GM23248 (cell line): ENCODE results near the gene ADM5. TPM values are rescaled to one million over a fixed set of nuclear protein-coding genes. Genes with fewer than 3 reads are reported as not detected.
A peak's percentile ranks its signal among the peaks of the same experiment; 100 is the strongest.

ENCODE experiments used
- DNase-seq: peaks from one replicate; pipeline ENCODE4 v3.0.0-alpha.2; 2015
- H2AFZ ChIP-seq: fragments of 200-600 bp; sonication (generic); 2 replicates; pipeline ENCODE4 v1.6.1; 2016; ENCODE audit warnings: antibody characterized with exemption
- H3F3A ChIP-seq: fragments of 200-600 bp; sonication (generic); 2 replicates; pipeline ENCODE4 v1.6.1; 2016; ENCODE audit warnings: mild to moderate bottlenecking, antibody characterized with exemption, mixed run types; ENCODE audit not compliant: insufficient read depth
- H3K27ac ChIP-seq: fragments of 200-600 bp; sonication (generic); 2 replicates; pipeline ENCODE4 v1.5.1; 2016; ENCODE audit warnings: mild to moderate bottlenecking
- H3K27me3 ChIP-seq: fragments of 200-600 bp; sonication (generic); replicated peaks from 2 replicates; pipeline ENCODE4 v1.6.1; 2016; ENCODE audit warnings: mild to moderate bottlenecking; ENCODE audit not compliant: insufficient read depth
- H3K36me3 ChIP-seq: fragments of 200-600 bp; sonication (generic); 2 replicates; pipeline ENCODE4 v1.6.1; 2016; ENCODE audit warnings: low read depth, mild to moderate bottlenecking
- H3K4me1 ChIP-seq: fragments of 200-600 bp; sonication (generic); 2 replicates; pipeline ENCODE4 v1.6.1; 2016; ENCODE audit warnings: mild to moderate bottlenecking; ENCODE audit not compliant: insufficient read depth
- H3K4me2 ChIP-seq: fragments of 200-600 bp; sonication (generic); one replicate; pipeline ENCODE4 v1.6.1; 2016; ENCODE audit warnings: mild to moderate bottlenecking; ENCODE audit not compliant: unreplicated experiment
- H3K4me3 ChIP-seq: fragments of 200-600 bp; sonication (generic); 2 replicates; pipeline ENCODE4 v1.5.1; 2016; ENCODE audit warnings: mild to moderate bottlenecking
- H3K79me2 ChIP-seq: fragments of 200-600 bp; sonication (generic); 2 replicates; pipeline ENCODE4 v1.6.1; 2016; ENCODE audit warnings: mild to moderate bottlenecking; ENCODE audit not compliant: insufficient read depth
- H3K9ac ChIP-seq: fragments of 200-600 bp; sonication (generic); 2 replicates; pipeline ENCODE4 v1.6.1; 2016; ENCODE audit warnings: mild to moderate bottlenecking
- H3K9me2 ChIP-seq: fragments of 200-600 bp; sonication (generic); 2 replicates; pipeline ENCODE4 v1.6.1; 2016; ENCODE audit warnings: mixed run types, mild to moderate bottlenecking, moderate library complexity; ENCODE audit not compliant: insufficient read depth
- H3K9me3 ChIP-seq: fragments of 200-600 bp; sonication (generic); one replicate; pipeline ENCODE4 v1.6.1; 2017; ENCODE audit warnings: low read depth
- H4K20me1 ChIP-seq: fragments of 200-600 bp; sonication (generic); 2 replicates; pipeline ENCODE4 v1.6.0; 2016; ENCODE audit not compliant: insufficient read depth
- EZH2 ChIP-seq: fragments of 200-600 bp; sonication (generic); IDR thresholded peaks from 2 replicates; pipeline ENCODE4 v1.6.1; 2018; ENCODE audit warnings: antibody characterized with exemption, mild to moderate bottlenecking; ENCODE audit not compliant: insufficient read depth, poor library complexity, severe bottlenecking
- EZH2phosphoT487 ChIP-seq: fragments of 200-600 bp; sonication (generic); IDR thresholded peaks from 2 replicates; pipeline ENCODE4 v1.6.1; 2018; ENCODE audit warnings: antibody characterized with exemption, moderate library complexity, mild to moderate bottlenecking, low read depth; ENCODE audit not compliant: insufficient read depth
- WGBS, 2 experiments: methylation state at CpG; one replicate each; pipeline ENCODE4 v1.1.6; 2015 to 2017; ENCODE audit warnings: low lambda C conversion rate in 2 of 2, low coverage in 1 of 2; ENCODE audit errors: missing lambda C conversion rate in 2 of 2; 5-methylcytosine and 5-hydroxymethylcytosine counted together
- in situ Hi-C: fragments of 300-500 bp; cut with MboI; formaldehyde crosslinking; loops from 2 replicates; pipeline ENCODE4 v1.15.0; 2020
- polyA plus RNA-seq: library from polyadenylated mRNA; unstranded; fragments of >200 nt; fragmentation: Nextera tagmentation; extraction: Ambion mirVana; gene quantifications from 2 replicates; pipeline ENCODE4 v1.2.1, GENCODE V29; 2016
- total RNA-seq: library from RNA; depleted of rRNA; stranded (reverse); fragments of >200 nt; shearing (Covaris generic); gene quantifications from 2 replicates; pipeline ENCODE4 v1.2.3, GENCODE V29; 2014

The ADM5 gene
- total and polyA plus RNA-seq, 2 experiments from 2014 or later: 0.10 TPM; not detected in 1

DNA sequence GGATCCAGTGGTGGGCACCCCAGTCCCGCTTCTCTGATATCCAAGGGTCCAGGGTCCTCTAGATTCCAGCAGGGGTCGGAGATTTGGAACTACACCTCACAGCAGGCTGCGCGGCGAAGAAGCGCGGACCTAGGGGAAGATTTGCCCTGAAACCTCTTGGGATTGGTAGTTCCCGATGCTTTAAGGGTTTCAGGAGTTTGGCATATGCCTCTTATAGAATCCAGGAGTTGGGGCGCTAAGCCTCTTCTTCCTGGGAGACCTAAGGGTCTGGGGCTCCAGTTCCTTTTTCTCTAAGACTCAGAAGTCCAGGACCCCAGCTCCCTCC lies 23.3 kb upstream of the ADM5 start:
- H3K4me1 ChIP-seq: peaks cover 10% of the 10 kb centered on the region; the same call in 1 of the 2 replicates
- TF ChIP-seq EZH2phosphoT487 (no peak), EZH2 (no peak)
- no peaks in the 10 kb centered on the region for H4K20me1 ChIP-seq
- no peaks in the 10 kb centered on the region for H3K9me3 ChIP-seq
- no peaks in the 10 kb centered on the region for H3K27me3 ChIP-seq
- H3K4me3 ChIP-seq: peak overlapping the region; percentile 88
- in situ Hi-C loops: no loop called here
- H3K27ac ChIP-seq: peak overlapping the region; percentile 39; the same call in 1 of the 2 replicates
- H3K36me3 ChIP-seq: no peaks in the 10 kb centered on the region; the same call in 1 of the 2 replicates
- peak overlapping the region; percentile 86 for H2AFZ ChIP-seq
- DNase-seq: no peak
- peak overlapping the region; percentile 86 for H3K4me2 ChIP-seq
- peaks cover 31% of the 10 kb centered on the region for H3K79me2 ChIP-seq
- H3F3A ChIP-seq: peaks cover 13% of the 10 kb centered on the region; the same call in 1 of the 2 replicates
- peak overlapping the region; percentile 89 for H3K9ac ChIP-seq
- H3K9me2 ChIP-seq: no peaks in the 10 kb centered on the region
- WGBS, 2 experiments: 0% methylated on average over 9 of the region's 9 CpGs

DNA sequence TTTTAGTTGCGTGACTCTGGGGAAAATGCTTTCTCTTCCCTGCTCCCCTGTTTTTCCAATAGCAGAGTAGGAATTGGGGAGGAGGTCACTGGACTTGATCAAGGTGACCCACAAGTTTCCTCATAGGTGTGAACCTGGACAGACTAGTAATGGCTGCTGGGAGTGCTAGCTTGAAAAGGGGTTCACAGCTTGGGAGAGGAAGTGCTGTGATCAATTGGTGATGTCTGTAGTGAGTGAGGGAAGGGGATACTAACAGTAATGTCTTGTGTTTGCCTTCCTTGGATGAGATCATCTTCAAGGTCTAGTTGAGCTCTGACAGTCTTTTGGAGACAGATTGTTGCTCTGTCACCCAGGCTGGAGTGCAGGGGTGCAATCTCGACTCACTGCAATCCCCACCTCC lies 21.9 kb upstream of the ADM5 start:
- Histone ChIP-seq H3K4me3 (no peak overlapping the region), H4K20me1 (no peaks in the 10 kb centered on the region), H3K9ac (peak overlapping the region; percentile 89; the same call in 1 of the 2 replicates), H3F3A (0 out of 2 replicates have a peak, but pooled peaks cover 7% of the 10 kb centered on the region), H3K27ac (no peak overlapping the region), H3K4me2 (no peak overlapping the region), H3K9me3 (no peaks in the 10 kb centered on the region), H2AFZ (no peak overlapping the region), H3K9me2 (no peaks in the 10 kb centered on the region), H3K4me1 (peaks cover 13% of the 10 kb centered on the region; the same call in 1 of the 2 replicates), H3K27me3 (no peaks in the 10 kb centered on the region), H3K79me2 (peaks cover 30% of the 10 kb centered on the region), H3K36me3 (no peaks in the 10 kb centered on the region; the same call in 1 of the 2 replicates)
- TF ChIP-seq EZH2 (no peak), EZH2phosphoT487 (no peak)
- in situ Hi-C loops: no loop called here
- DNase-seq: no peak
- WGBS, 2 experiments: 96 to 100% methylated on average over 2 of the region's 2 CpGs

GRCh38 chr19:49669516-49669915 lies 19.9 kb upstream of the ADM5 start:
- in situ Hi-C loops: no loop called here
- H3K9ac ChIP-seq: no peak overlapping the region

DNA sequence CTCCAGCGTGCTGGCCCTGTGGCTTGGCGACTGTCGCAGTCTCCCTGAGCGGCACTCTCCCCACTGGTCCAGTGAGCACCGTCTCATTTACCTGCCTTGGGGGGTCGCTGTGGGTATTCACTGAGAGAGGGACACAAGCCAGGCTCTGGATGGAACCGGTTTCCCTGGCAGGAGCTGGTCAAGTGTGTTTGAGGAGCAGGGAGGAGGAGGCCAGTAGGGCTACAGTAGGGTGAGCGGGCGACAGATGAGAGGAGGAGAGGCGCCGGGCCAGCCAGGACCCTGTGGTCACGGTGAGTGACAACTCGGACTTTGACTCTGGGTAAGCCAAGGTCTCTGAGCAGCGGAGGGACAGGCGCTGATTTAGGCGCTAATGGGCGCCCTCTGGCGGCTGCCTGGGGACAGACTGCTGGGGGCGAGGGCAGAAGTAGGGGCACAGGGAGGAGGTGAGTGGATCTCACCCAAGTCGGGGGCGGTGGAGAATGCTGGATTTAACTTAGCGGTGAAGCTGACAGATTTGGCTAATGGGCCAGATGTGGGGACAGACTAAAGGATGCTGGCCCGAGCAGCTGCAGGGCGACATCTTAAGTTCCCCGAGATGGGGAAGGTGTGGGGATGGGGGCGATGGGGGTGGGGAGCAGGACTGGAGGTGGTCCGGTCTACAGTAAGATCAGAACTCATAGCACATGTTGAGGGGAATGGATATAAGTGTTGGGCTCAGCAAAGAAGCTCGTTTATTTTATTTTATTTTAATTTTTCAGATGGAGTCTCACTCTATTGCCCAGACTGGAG lies 17.1 kb upstream of the ADM5 start:
- no peaks in the 10 kb centered on the region for H3K9me2 ChIP-seq
- no peaks in the 10 kb centered on the region for H4K20me1 ChIP-seq
- in situ Hi-C loops: no loop called here
- peak overlapping the region; percentile 50 for H3K4me2 ChIP-seq
- 28 to 31% methylated on average over 28 of the region's 28 CpGs for WGBS, 2 experiments
- H3K9me3 ChIP-seq: no peaks in the 10 kb centered on the region
- peaks cover 11% of the 10 kb centered on the region for H3F3A ChIP-seq
- TF ChIP-seq EZH2 (no peak), EZH2phosphoT487 (no peak)
- DNase-seq: peak; percentile 80
- no peaks in the 10 kb centered on the region for H3K36me3 ChIP-seq
- H3K4me3 ChIP-seq: 0 out of 2 replicates have a peak overlapping the region, but pooled peaks have one; percentile 32
- H3K27me3 ChIP-seq: no peaks in the 10 kb centered on the region
- peak overlapping the region; percentile 79 for H2AFZ ChIP-seq
- peak overlapping the region; percentile 39; the same call in 1 of the 2 replicates for H3K9ac ChIP-seq
- peaks cover 8% of the 10 kb centered on the region; the same call in 1 of the 2 replicates for H3K4me1 ChIP-seq
- H3K79me2 ChIP-seq: peaks cover 2% of the 10 kb centered on the region
- H3K27ac ChIP-seq: no peak overlapping the region

More at GRCh38 chr19:49669516-49669915, 19.9 kb upstream of the ADM5 start:
- H3K27me3 ChIP-seq: no peaks in the 10 kb centered on the region
- H3K4me2 ChIP-seq: no peak overlapping the region
- H4K20me1 ChIP-seq: no peaks in the 10 kb centered on the region
- TF ChIP-seq EZH2 (no peak), EZH2phosphoT487 (no peak)
- peak; percentile 36 for DNase-seq
- peaks cover 13% of the 10 kb centered on the region for H3K79me2 ChIP-seq
- H3K36me3 ChIP-seq: no peaks in the 10 kb centered on the region
- no peaks in the 10 kb centered on the region for H3K9me2 ChIP-seq
- H3F3A ChIP-seq: no peaks in the 10 kb centered on the region
- peaks cover 8% of the 10 kb centered on the region; the same call in 1 of the 2 replicates for H3K4me1 ChIP-seq
- 88 to 91% methylated on average over 3 of the region's 3 CpGs for WGBS, 2 experiments
- no peaks in the 10 kb centered on the region for H3K9me3 ChIP-seq
- no peak overlapping the region for H3K4me3 ChIP-seq
- no peak overlapping the region for H3K27ac ChIP-seq
- H2AFZ ChIP-seq: no peak overlapping the region
